Thyroid gland (tissue), 4 donors: ENCODE results near the gene PARP8. TPM values are rescaled to one million over a fixed set of nuclear protein-coding genes. Genes with fewer than 3 reads are reported as not detected.

ENCODE experiments used
- DNase-seq, 2 donors: peaks; one replicate each; pipeline ENCODE4 v3.0.0-alpha.2; 2019
- H3K27ac ChIP-seq, 3 donors: fragments of 200-600 bp; sonication (generic); 1 replicate in 2 of 3; 2 replicates in 1 of 3; pipeline ENCODE4 v1.5.1; 2016 to 2019; ENCODE audit warnings: mild to moderate bottlenecking in 1 of 3, moderate library complexity in 1 of 3
- H3K27me3 ChIP-seq: fragments of 200-600 bp; sonication (generic); one replicate; pipeline ENCODE4 v1.5.1; 2019
- H3K36me3 ChIP-seq, 2 donors: fragments of 200-600 bp; sonication (generic); one replicate each; pipeline ENCODE4 v1.5.1; 2016 to 2019
- H3K4me1 ChIP-seq, 2 donors: fragments of 200-600 bp; sonication (generic); one replicate each; pipeline ENCODE4 v1.5.1; 2017 to 2019
- H3K4me3 ChIP-seq, 3 donors: fragments of 200-600 bp; sonication (generic); replicated peaks in 1 of 3; 1 replicate in 2 of 3; 2 replicates in 1 of 3; pipeline ENCODE4 v1.5.1; 2016; ENCODE audit warnings: mild to moderate bottlenecking in 1 of 3
- H3K9me3 ChIP-seq: fragments of 200-600 bp; sonication (generic); one replicate; pipeline ENCODE4 v1.5.1; 2017
- POLR2A ChIP-seq, 2 donors: fragments of 450-650 bp; IDR thresholded peaks; one replicate each; pipeline ENCODE4 v1.6.1; 2017; ENCODE audit warnings: antibody characterized with exemption in 2 of 2, mild to moderate bottlenecking in 2 of 2, moderate library complexity in 1 of 2
- WGBS, 2 donors: methylation state at CpG; one replicate each; pipeline ENCODE4 v1.1.5; 2017; 5-methylcytosine and 5-hydroxymethylcytosine counted together
- intact Hi-C: fragments of 100-400 bp; cut with DNase I; formaldehyde crosslinking; loops from one replicate; pipeline ENCODE4 v1.15.1; 2023
- total RNA-seq, 4 donors: library from RNA; depleted of rRNA; stranded (reverse); fragments of >200 nt; gene quantifications; one replicate each; pipeline ENCODE4 v1.2.3, GENCODE V29; 2016
- TF ChIP-seq, protein P1 (sequence below), 6 experiments: fragments of 200-600 bp in 3 of 6; fragments of 450-650 bp in 3 of 6; sonication (generic) in 3 of 6; IDR thresholded peaks; one replicate each; pipeline ENCODE4 v1.5.1; 2016 to 2019; ENCODE audit warnings: antibody characterized with exemption in 6 of 6, mild to moderate bottlenecking in 2 of 6, inconsistent platforms in 1 of 6, moderate library complexity in 1 of 6

PARP8 gene
- total RNA-seq, 4 donors from 2014 or later: 71.2 to 151 (median 107) TPM

GRCh38 chr5:50814556-50814955, 148.1 kb downstream of the PARP8 start:
- H3K4me3 ChIP-seq: no peak overlapping the region
- 90 to 93% methylated on average over 6 of the region's 6 CpGs for WGBS, 2 donors
- no peaks in the 10 kb centered on the region for H3K4me1 ChIP-seq
- DNase-seq: no peak
- H3K9me3 ChIP-seq: no peaks in the 10 kb centered on the region
- TF ChIP-seq, protein P1, sequence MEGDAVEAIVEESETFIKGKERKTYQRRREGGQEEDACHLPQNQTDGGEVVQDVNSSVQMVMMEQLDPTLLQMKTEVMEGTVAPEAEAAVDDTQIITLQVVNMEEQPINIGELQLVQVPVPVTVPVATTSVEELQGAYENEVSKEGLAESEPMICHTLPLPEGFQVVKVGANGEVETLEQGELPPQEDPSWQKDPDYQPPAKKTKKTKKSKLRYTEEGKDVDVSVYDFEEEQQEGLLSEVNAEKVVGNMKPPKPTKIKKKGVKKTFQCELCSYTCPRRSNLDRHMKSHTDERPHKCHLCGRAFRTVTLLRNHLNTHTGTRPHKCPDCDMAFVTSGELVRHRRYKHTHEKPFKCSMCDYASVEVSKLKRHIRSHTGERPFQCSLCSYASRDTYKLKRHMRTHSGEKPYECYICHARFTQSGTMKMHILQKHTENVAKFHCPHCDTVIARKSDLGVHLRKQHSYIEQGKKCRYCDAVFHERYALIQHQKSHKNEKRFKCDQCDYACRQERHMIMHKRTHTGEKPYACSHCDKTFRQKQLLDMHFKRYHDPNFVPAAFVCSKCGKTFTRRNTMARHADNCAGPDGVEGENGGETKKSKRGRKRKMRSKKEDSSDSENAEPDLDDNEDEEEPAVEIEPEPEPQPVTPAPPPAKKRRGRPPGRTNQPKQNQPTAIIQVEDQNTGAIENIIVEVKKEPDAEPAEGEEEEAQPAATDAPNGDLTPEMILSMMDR (IDR thresholded peaks at IDR 0.05): no peak
- TF ChIP-seq POLR2A (IDR thresholded peaks at IDR 0.05): no peak
- no peaks in the 10 kb centered on the region for H3K27me3 ChIP-seq
- H3K27ac ChIP-seq: no peak overlapping the region
- H3K36me3 ChIP-seq: peaks cover 0 to 4% of the 10 kb centered on the region in 2 donors
- intact Hi-C loops: no loop called here

GRCh38 chr5:50822046-50822445, 155.6 kb downstream of the PARP8 start:
- intact Hi-C loops: no loop called here
- DNase-seq: no peak
- no peaks in the 10 kb centered on the region for H3K4me1 ChIP-seq
- WGBS, 2 donors: 87 to 92% methylated on average over 2 of the region's 2 CpGs
- H3K27ac ChIP-seq: no peak overlapping the region
- TF ChIP-seq POLR2A (IDR thresholded peaks at IDR 0.05): no peak
- TF ChIP-seq, protein P1 (IDR thresholded peaks at IDR 0.05): no peak
- peaks cover 4 to 9% of the 10 kb centered on the region in 2 donors for H3K36me3 ChIP-seq
- H3K27me3 ChIP-seq: no peaks in the 10 kb centered on the region
- H3K9me3 ChIP-seq: no peaks in the 10 kb centered on the region
- no peak overlapping the region for H3K4me3 ChIP-seq

DNA sequence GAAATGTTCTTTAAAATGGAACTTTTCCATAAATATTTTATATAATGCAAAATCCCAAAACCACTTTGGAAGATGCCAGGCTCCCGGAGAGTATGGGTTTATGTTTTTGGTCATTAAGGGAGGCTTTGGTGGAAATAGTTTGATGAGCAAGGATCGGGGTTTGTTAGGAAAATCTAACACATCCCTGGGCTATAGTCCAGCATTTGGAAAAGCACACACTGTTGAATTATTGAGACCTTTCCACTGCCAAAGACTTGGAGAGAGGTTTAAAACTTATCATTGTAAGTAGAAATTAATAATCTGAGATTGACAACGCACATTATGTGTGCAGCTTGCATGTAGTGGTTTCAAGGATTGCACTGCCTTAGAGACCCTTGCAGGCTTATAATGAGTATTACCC, 156.3 kb downstream of the PARP8 start:
- TF ChIP-seq POLR2A (IDR thresholded peaks at IDR 0.05): no peak
- TF ChIP-seq, protein P1 (IDR thresholded peaks at IDR 0.05): no peak
- no peak overlapping the region for H3K27ac ChIP-seq
- no peaks in the 10 kb centered on the region for H3K9me3 ChIP-seq
- H3K4me1 ChIP-seq: no peaks in the 10 kb centered on the region
- intact Hi-C loops: no loop called here
- no peak for DNase-seq
- no peaks in the 10 kb centered on the region for H3K27me3 ChIP-seq
- no peak overlapping the region for H3K4me3 ChIP-seq
- H3K36me3 ChIP-seq: peaks cover 6 to 8% of the 10 kb centered on the region in 2 donors
- WGBS, 2 donors: 82 to 92% methylated on average over 3 of the region's 3 CpGs

GRCh38 chr5:50823568-50823967, 157.1 kb downstream of the PARP8 start:
- Histone ChIP-seq H3K27ac (no peak overlapping the region), H3K4me3 (no peak overlapping the region), H3K27me3 (no peaks in the 10 kb centered on the region), H3K36me3 (peaks cover 7 to 16% of the 10 kb centered on the region in 2 donors), H3K4me1 (no peaks in the 10 kb centered on the region), H3K9me3 (no peaks in the 10 kb centered on the region)
- WGBS, 2 donors: 78 to 84% methylated on average over 6 of the region's 6 CpGs
- TF ChIP-seq, protein P1 (IDR thresholded peaks at IDR 0.05): no peak
- no peak for TF ChIP-seq POLR2A (IDR thresholded peaks at IDR 0.05)
- intact Hi-C loops: no loop called here
- no peak for DNase-seq

- H3K4me1 ChIP-seq: no peaks in the 10 kb centered on the region
- no peaks in the 10 kb centered on the region for H3K27me3 ChIP-seq
- H3K4me3 ChIP-seq: no peak overlapping the region
- no peak for TF ChIP-seq POLR2A (IDR thresholded peaks at IDR 0.05)
- TF ChIP-seq, protein P1 (IDR thresholded peaks at IDR 0.05): no peak
- no peak overlapping the region for H3K27ac ChIP-seq
- WGBS, 2 donors: 98 to 99% methylated on average over 2 of the region's 2 CpGs
- peaks cover 13 to 22% of the 10 kb centered on the region in 2 donors for H3K36me3 ChIP-seq
- no peak for DNase-seq
- H3K9me3 ChIP-seq: no peaks in the 10 kb centered on the region
- intact Hi-C loops: no loop called here
Measured at GRCh38 chr5:50824109-50824508, 157.7 kb downstream of the PARP8 start.
